DMS114 treated with DMSO at 0.1 percent for 48 hours (cell line): ENCODE results near the gene REX1BD.
"Not testable (repeated sequence)": the region's sequence is repeated elsewhere in the genome, so short reads cannot be mapped to it uniquely, and the experiment has no call there.

Experiments used
- DNase-seq: peaks from one replicate; lab custom pipeline; 2025; ENCODE audit not compliant: unreplicated experiment; lab: John Stamatoyannopoulos, UW

The REX1BD gene

GRCh38 chr19:18576383-18576782 is 12.2 kb upstream of the REX1BD start:
- DNase-seq, result no peak

GRCh38 chr19:18577365-18577914 is 11.2 kb upstream of the REX1BD start:
- DNase-seq, result no peak

GRCh38 chr19:18580311-18580710 is 8.3 kb upstream of the REX1BD start:
- DNase-seq, result no peak

GRCh38 chr19:18586306-18586705 is 2.3 kb upstream of the REX1BD start:
- DNase-seq, result no peak

- DNase-seq, result no peak
Observed at GRCh38 chr19:18587561-18587960, 1.0 kb upstream of the REX1BD start.

- no peak for DNase-seq
Observed at GRCh38 chr19:18587962-18588610, 512 bp upstream of the REX1BD start.

- peak; percentile 88 for DNase-seq
Observed at GRCh38 chr19:18589380-18590272, 1.0 kb downstream of the REX1BD start.

- peak; percentile 94 for DNase-seq
Observed at GRCh38 chr19:18590273-18591272, 2.0 kb downstream of the REX1BD start.

GRCh38 chr19:18591735-18592385 is 3.3 kb downstream of the REX1BD start:
- no peak for DNase-seq

GRCh38 chr19:18592732-18593131 is 4.1 kb downstream of the REX1BD start:
- not testable (repeated sequence) for DNase-seq

- DNase-seq, result no peak
Observed at GRCh38 chr19:18593367-18594095, 4.9 kb downstream of the REX1BD start.

- peak; percentile 38 for DNase-seq
Observed at GRCh38 chr19:18594096-18594823, 5.7 kb downstream of the REX1BD start.

- DNase-seq, result no peak
Observed at GRCh38 chr19:18594824-18595373, 6.3 kb downstream of the REX1BD start.

GRCh38 chr19:18595475-18595874 is 6.9 kb downstream of the REX1BD start:
- no peak for DNase-seq

- no peak for DNase-seq
Observed at GRCh38 chr19:18596752-18597157, 8.2 kb downstream of the REX1BD start.

GRCh38 chr19:18597809-18598660 is 9.4 kb downstream of the REX1BD start:
- DNase-seq, result no peak

- DNase-seq, result no peak
Observed at GRCh38 chr19:18599485-18599884, 10.9 kb downstream of the REX1BD start.
